Muscle of leg (tissue), 11 donors: ENCODE results near the gene SLC17A3. TPM values are rescaled to one million over a fixed set of nuclear protein-coding genes. Genes with fewer than 3 reads are reported as not detected.

Experiments
- DNase-seq: peaks from one replicate; pipeline ENCODE4 v3.0.0; 2013
- H3K27ac ChIP-seq: one replicate; pipeline ENCODE4 v1.5.1; 2013; ENCODE audit warnings: mild to moderate bottlenecking, low read length, control low read depth
- H3K27me3 ChIP-seq: one replicate; pipeline ENCODE4 v1.6.1; 2013; ENCODE audit warnings: low read length; ENCODE audit not compliant: control insufficient read depth, insufficient read depth
- H3K36me3 ChIP-seq: one replicate; pipeline ENCODE4 v1.6.1; 2013; ENCODE audit warnings: low read length; ENCODE audit not compliant: control insufficient read depth, insufficient read depth
- H3K4me1 ChIP-seq: one replicate; pipeline ENCODE4 v1.6.1; 2013; ENCODE audit warnings: low read length; ENCODE audit not compliant: control insufficient read depth, insufficient read depth
- H3K4me3 ChIP-seq: one replicate; pipeline ENCODE4 v1.5.1; 2013; ENCODE audit warnings: low read length, control low read depth
- H3K9me3 ChIP-seq: replicated peaks from 2 replicates; pipeline ENCODE4 v1.6.1; 2013; ENCODE audit warnings: low read depth, low read length; ENCODE audit not compliant: control insufficient read depth
- WGBS: methylation state at CpG from one replicate; pipeline ENCODE4 v1.1.5; 2013; ENCODE audit warnings: missing lambda C conversion rate; ENCODE audit not compliant: insufficient coverage; 5-methylcytosine and 5-hydroxymethylcytosine counted together
- polyA plus RNA-seq, 8 donors: library from polyadenylated mRNA; unstranded; fragments of 120-200 nt; gene quantifications; one replicate each; pipeline versions ENCODE4 v1.2.1 to v1.2.3, GENCODE V29; 2013; ENCODE audit warnings: inconsistent platforms in 1 of 8, low replicate concordance in 1 of 8; ENCODE audit not compliant: insufficient read length in 8 of 8, insufficient read depth in 1 of 8
- total RNA-seq: library from RNA; stranded (reverse); fragments of 120-200 nt; gene quantifications from one replicate; pipeline ENCODE4 v1.2.4, GENCODE V29; 2013

SLC17A3 gene
- total and polyA plus RNA-seq, 9 donors, result 0.16 to 0.69 TPM; not detected in 7

DNA sequence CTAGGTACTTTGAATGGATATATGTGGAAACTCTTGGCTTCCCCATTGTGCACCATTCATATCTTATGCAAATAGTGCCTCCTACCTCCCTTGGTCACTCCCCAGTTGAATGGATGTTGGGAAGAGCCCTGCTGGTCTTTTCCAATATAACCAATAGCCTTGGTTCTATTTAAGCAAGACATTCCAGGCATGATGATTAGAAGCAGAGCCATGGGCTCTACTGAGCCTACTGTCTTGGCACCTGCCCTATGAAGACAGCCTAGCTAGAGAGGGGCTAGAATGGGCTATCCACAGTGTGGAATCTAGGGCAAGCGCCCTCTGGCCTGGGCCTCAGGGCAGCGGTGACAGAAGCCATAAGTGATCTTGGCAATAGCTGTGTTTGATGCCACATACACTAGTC is 57.8 kb downstream of the SLC17A3 start:
- Histone ChIP-seq H3K4me3 (no peak overlapping the region), H3K27me3 (no peaks in the 10 kb centered on the region), H3K9me3 (no peaks in the 10 kb centered on the region), H3K27ac (no peak overlapping the region), H3K4me1 (no peaks in the 10 kb centered on the region), H3K36me3 (no peaks in the 10 kb centered on the region)
- DNase-seq, result no peak
- 96% methylated on average over 2 of the region's 2 CpGs for WGBS

GRCh38 chr6:25815194-25815593 is 58.8 kb downstream of the SLC17A3 start:
- Histone ChIP-seq H3K36me3 (no peaks in the 10 kb centered on the region), H3K4me1 (no peaks in the 10 kb centered on the region), H3K9me3 (no peaks in the 10 kb centered on the region), H3K27me3 (no peaks in the 10 kb centered on the region), H3K27ac (no peak overlapping the region), H3K4me3 (no peak overlapping the region)
- WGBS, result 53% methylated on average over 2 of the region's 3 CpGs
- DNase-seq, result no peak

DNA sequence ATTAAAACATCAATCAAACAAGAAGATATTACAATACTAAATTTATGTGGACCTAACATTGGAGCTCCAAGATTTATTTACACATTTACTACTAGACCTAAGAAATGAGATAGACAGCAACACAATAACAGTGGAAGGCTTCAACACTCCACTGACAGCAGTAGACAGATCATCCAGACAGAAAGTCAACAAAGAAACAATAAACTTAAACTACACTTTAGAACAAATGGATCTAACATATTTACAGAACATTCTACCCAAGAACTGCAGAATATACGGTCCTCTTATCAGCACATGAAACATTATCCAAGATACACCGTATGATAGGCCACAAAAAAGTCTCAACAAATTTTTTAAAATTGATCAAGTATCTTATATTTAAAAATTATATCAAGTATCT is 69.2 kb downstream of the SLC17A3 start:
- H3K9me3 ChIP-seq, result no peaks in the 10 kb centered on the region
- no peaks in the 10 kb centered on the region for H3K4me1 ChIP-seq
- no peak overlapping the region for H3K27ac ChIP-seq
- no peaks in the 10 kb centered on the region for H3K36me3 ChIP-seq
- no peaks in the 10 kb centered on the region for H3K27me3 ChIP-seq
- no peak for DNase-seq
- WGBS, result no CpG with 5 or more reads among the region's 2 CpGs
- H3K4me3 ChIP-seq, result no peak overlapping the region

DNA sequence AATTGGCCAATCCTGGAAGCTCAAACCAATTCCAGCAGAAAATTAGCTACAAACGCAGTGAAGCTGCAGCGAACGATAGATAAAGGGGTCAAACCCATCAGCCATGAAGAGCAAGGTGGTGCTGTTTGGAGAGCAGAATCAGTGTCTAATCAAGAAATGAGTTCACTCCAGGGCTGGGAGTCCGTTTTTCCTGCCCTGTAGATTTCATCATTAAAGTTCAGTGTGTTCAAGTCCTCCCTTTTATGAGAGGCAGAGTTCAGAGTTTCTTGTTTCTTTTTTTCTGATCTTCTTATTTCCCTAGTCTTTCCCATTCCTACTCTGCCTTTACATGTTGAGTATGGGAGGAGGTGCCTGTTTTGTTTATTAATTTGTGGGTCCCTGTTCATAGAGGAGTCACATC is 72.6 kb downstream of the SLC17A3 start:
- Histone ChIP-seq H3K27ac (no peak overlapping the region), H3K27me3 (no peaks in the 10 kb centered on the region), H3K36me3 (no peaks in the 10 kb centered on the region), H3K4me3 (no peak overlapping the region), H3K4me1 (no peaks in the 10 kb centered on the region), H3K9me3 (no peaks in the 10 kb centered on the region)
- no peak for DNase-seq
- WGBS, result 85% methylated on average over 3 of the region's 4 CpGs

Other genes with a start within 250 kb of the SLC17A3 start
- not detected for gene SCGN, start 222.0 kb downstream of the SLC17A3 start, total RNA-seq
- gene SCGN, start 222.0 kb downstream of the SLC17A3 start, polyA plus RNA-seq, result 1 to 10 TPM in 1 of 8 donors, under 1 TPM in 3, not detected in 4; 0.10 to 1.2 (median 0.22) TPM
- not detected for gene SLC17A4, start 119.5 kb downstream of the SLC17A3 start, total RNA-seq
- 1 to 10 TPM in 1 of 8 donors, under 1 TPM in 2, not detected in 5; 0.04 to 1.5 (median 0.28) TPM for gene SLC17A4, start 119.5 kb downstream of the SLC17A3 start, polyA plus RNA-seq
- gene SLC17A1, start 42.2 kb downstream of the SLC17A3 start, total RNA-seq, result not detected
- gene SLC17A1, start 42.2 kb downstream of the SLC17A3 start, polyA plus RNA-seq, result not detected
- gene SLC17A2, start 56.4 kb upstream of the SLC17A3 start, total RNA-seq, result not detected
- gene SLC17A2, start 56.4 kb upstream of the SLC17A3 start, polyA plus RNA-seq, result under 1 TPM in 2 of 8 donors, not detected in 6; 0.09 to 0.11 TPM
- gene TRIM38, start 88.6 kb upstream of the SLC17A3 start, total RNA-seq, result 4.8 TPM
- 10 to 100 TPM in 1 of 8 donors, 1 to 10 TPM in 7; 4.8 to 11.5 (median 6.2) TPM for gene TRIM38, start 88.6 kb upstream of the SLC17A3 start, polyA plus RNA-seq
- 3.1 TPM for gene HFE, start 213.2 kb upstream of the SLC17A3 start, total RNA-seq
- gene HFE, start 213.2 kb upstream of the SLC17A3 start, polyA plus RNA-seq, result 1 to 10 TPM; 3.6 to 7.2 (median 4.8) TPM